OCI-LY1 (cell line): ENCODE measurements around the gene SCTR.

Source experiments
- CTCF ChIP-seq: fragments of 200-600 bp; sonication (generic), shearing (Covaris generic); IDR thresholded peaks from 2 replicates; pipeline ENCODE4 v1.5.1; 2017; ENCODE audit warnings: mild to moderate bottlenecking, antibody characterized with exemption, low read length, moderate library complexity, mixed read lengths
- EZH2 ChIP-seq: fragments of 200-600 bp; sonication (generic), shearing (Covaris generic); IDR thresholded peaks from 2 replicates; pipeline ENCODE4 v1.8.0; 2017; ENCODE audit warnings: borderline replicate concordance, mixed run types, mild to moderate bottlenecking, antibody characterized with exemption, low read length, moderate library complexity, mixed read lengths

GRCh38 chr2:119405151-119405550 is 119.1 kb downstream of the SCTR start:
- TF ChIP-seq CTCF (no peak), EZH2 (no peak)
